ENCODE measurements around the gene COX19.
"Not testable (repeated sequence)": the region's sequence is repeated elsewhere in the genome, so short reads cannot be mapped to it uniquely, and the experiment has no call there.

Gene COX19

DNA sequence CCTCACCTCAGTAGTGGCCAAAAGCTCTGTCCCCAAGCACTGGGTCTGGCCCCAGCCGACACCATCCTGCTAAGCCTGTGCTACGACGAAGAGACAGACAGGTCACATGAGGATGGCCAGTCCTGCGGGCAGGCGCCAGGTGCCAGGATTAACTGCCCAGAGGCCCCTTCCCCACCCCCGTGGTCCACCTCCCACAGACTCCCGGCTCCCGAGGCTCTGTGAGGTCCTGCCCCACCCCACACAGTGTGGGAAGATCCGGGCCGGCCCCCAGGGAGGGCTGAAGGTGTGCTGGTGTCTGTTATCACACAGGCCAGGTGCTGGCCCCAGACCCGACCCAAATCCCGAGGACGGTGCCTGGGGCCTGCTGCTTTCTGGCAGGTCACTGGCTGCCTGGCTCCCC lies 34.9 kb upstream of the COX19 start:
- DNase-seq (ENCODE audit: low spot score) = no peak

DNA sequence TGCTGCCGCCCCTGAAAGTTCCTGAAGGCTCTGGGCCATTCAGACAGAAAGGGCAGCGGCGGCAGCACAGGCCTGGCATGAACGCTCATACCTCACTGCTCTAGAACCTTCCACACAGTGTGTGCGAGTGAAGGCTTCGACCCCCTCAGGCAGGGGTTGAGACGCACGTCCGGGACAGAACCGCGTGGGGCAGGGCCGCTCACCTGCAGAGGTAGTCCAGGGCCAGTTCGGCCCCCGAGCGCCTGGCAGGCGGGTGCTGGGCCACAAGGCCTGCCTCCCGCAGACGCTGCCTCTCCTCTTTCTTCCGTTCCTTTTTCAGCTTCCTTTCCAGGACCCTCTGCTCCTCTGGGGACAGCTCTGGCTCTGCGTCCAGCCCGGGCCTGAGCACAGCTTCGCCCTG lies 34.4 kb upstream of the COX19 start:
- DNase-seq (ENCODE audit: low spot score) = no peak

DNA sequence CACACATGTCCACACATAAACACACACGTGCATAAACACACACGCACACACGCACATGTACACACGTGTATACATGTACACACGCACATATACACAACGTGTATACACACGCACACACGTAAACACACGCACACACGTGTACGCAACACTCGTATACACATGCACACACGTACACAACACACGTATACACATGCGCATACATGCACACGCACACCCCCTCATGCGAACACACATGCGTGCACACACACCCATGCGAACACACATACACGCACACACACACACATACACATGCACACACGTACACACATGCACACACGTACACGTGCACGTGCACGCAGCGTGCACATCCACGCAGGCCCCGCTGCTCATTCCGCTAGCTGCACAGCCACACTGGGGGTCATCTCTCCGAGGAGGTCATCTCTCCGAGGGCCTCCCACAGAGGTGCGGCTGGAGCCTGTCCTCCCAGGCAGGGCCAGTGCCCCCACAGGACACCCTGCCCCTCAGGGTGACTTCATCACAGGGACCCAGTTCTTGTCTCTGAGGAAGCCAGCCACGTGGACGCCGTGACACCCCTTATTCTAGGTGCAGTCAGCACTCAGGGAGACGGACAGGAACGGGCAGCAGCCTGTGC lies 33.5 kb upstream of the COX19 start:
- no peak for DNase-seq (ENCODE audit: low spot score)

DNA sequence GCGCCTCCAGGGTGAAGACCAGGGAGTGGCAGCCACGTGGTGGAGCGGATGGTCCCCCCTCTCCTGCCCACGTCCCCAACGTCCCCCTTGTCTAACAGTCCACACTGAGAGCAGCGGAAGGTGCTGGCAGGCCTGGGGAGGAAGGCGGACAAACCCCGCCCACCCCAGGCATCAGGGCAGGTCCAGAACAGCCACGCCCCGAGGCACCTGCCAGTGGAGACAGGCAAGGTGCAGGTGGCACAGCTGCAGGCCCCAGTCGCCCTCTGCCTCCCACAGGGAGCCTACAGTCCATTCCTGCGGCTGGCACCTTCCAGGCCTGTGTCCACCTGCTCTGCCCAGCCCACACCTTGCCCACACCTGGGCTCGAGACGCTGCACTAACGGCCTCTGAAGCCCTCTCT lies 32.6 kb upstream of the COX19 start:
- DNase-seq (ENCODE audit: low spot score) = no peak

DNA sequence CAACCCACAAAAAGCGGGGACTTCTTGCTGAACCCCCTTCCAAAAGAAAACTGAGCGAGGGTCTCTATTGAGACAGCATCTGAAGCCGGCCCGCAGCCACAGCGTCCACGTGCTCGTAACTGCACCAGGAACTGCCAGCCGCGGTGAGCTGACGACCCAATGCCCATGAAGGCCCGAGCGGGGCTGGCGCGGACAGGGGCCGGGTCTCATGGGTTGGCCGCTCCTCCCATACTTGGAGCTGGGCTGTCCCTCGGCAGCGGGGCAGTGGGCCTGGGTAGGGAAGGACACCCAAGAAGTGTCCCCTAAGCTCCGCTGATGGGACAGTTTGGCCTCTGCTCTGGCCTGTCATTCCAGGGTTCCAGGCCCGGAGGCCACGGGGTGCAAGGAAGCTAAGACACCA lies 30.0 kb upstream of the COX19 start:
- no peak for DNase-seq (ENCODE audit: low spot score)

DNA sequence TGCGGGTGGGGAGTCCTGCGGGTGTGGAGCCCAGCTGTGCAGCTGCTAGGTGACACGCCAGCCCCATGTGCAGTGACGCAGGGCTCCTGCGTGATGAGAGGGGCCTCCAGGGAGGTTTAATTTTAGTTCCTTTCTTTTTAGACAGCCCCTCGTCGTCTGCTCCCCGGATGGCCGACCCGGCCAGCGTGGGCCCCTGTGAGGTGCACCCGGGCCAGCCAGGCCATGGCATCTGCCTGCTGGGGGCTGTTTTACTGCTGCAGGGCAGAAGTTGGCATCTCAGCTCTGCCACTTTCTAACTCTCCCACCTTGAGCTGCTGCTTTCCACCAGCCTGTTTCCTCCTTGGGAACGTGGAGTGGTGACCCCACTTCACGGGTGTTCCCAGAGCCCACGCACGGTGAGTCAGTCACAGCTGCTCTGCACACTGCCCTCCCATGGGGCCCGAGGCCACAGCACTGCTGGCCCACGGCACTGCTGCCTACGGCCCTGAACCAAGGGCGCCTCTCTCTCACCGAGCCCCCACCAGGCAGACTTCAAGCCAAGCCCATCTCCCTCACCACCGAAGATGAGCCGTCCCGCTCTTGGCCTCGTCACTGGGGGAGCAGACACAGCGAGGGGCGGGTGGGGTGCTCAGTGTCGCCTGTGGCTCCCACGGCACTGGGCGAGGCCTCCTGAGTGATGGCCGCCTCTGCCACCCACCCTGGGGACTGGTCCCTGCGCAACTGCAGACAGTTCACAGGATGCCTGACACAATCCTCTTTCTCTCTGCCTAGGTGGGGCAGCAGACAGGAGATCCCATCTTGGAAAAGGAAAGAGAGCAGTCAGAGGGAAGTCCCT lies 28.9 kb upstream of the COX19 start:
- DNase-seq (ENCODE audit: low spot score) = no peak

DNA sequence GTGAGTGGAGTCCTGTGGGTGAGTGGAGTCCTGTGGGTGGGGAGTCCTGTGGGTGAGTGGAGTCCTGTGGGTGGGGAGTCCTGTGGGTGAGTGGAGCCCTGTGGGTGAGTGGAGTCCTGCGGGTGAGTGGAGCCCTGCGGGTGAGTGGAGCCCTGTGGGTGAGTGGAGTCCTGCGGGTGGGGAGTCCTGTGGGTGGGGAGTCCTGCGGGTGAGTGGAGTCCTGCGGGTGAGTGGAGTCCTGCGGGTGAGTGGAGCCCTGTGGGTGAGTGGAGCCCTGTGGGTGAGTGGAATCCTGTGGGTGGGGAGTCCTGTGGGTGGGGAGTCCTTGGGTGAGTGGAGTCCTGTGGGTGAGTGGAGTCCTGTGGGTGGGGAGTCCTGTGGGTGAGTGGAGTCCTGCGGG lies 27.1 kb upstream of the COX19 start:
- DNase-seq (ENCODE audit: low spot score) = not testable (repeated sequence)

DNA sequence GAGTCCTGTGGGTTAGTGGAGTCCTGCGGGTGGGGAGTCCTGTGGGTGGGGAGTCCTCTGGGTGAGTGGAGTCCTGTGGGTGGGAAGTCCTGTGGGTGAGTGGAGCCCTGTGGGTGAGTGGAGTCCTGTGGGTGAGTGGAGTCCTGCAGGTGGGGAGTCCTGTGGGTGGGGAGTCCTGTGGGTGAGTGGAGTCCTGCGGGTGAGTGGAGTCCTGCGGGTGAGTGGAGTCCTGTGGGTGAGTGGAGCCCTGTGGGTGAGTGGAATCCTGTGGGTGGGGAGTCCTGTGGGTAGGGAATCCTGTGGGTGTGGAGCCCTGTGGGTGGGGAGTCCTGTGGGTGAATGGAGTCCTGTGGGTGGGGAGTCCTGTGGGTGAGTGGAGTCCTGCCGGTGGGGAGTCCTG lies 26.7 kb upstream of the COX19 start:
- DNase-seq (ENCODE audit: low spot score) = not testable (repeated sequence)

DNA sequence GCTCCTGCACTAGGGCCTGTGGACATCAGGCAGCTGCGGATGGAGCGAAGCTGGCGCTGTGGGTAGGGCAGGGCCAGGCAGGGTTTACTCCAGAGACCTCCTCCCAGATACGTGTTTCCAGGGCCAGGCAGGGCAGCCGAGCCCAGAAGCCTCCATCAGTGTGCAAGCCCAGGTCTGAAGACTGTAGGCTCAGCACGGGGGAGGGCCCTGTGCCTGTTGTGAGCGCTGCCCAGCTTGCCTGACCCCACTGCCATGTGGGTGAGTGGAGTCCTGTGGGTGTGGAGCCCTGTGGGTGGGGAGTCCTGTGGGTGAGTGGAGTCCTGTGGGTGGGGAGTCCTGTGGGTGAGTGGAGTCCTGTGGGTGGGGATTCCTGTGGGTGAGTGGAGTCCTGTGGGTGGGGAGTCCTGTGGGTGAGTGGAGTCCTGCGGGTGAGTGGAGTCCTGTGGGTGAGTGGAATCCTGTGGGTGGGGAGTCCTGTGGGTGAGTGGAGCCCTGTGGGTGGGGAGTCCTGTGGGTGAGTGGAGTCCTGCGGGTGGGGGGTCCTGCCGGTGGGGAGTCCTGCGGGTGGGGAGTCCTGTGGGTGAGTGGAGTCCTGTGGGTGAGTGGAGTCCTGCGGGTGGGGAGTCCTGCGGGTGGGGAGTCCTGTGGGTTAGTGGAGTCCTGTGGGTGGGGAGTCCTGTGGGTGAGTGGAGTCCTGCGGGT lies 25.9 kb upstream of the COX19 start:
- DNase-seq (ENCODE audit: low spot score) = not testable (repeated sequence)

DNA sequence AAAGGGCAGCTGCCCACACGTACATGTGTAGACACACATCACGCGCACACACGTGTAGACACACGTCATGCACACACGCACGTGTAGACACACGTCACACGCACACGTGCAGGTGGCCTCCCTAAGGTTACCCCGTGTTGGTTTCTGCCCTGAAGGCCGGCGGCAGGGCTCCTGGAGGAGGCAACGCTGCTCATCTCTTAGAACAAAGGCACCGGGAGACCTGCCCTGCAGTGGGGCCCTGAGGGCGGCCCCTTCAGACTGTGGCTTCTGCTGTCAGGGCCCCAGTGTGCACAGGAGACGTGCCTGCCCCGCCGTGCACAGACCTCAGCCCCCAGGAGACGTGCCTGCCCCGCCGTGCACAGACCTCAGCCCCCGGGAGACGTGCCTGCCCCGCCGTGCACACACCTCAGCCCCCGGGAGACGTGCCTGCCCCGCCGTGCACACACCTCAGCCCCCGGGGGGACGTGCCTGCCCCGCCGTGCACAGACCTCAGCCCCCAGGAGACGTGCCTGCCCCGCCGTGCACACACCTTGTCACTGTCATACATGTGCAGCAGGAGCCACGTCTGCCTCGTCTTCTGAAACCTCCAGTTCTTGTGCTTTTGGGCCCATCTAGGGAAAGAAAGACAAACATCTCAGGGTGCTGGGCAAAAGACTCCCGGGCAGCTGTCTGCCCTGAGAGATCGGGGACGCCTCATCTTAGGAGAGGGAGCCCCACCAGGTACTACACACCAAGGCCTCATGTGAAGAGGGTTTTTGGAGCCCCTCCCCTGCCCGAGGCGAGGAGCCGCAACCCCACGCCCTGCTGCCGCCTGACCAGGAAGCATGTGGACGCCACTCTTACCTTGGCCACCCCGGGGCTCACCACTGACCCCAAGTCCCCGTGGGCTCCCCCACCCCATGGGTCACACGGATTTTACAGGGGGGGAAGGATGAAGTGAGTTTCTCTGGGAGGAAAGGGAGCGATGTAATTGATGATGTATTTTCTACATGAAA lies 24.9 kb upstream of the COX19 start:
- no peak for DNase-seq (ENCODE audit: low spot score)

DNA sequence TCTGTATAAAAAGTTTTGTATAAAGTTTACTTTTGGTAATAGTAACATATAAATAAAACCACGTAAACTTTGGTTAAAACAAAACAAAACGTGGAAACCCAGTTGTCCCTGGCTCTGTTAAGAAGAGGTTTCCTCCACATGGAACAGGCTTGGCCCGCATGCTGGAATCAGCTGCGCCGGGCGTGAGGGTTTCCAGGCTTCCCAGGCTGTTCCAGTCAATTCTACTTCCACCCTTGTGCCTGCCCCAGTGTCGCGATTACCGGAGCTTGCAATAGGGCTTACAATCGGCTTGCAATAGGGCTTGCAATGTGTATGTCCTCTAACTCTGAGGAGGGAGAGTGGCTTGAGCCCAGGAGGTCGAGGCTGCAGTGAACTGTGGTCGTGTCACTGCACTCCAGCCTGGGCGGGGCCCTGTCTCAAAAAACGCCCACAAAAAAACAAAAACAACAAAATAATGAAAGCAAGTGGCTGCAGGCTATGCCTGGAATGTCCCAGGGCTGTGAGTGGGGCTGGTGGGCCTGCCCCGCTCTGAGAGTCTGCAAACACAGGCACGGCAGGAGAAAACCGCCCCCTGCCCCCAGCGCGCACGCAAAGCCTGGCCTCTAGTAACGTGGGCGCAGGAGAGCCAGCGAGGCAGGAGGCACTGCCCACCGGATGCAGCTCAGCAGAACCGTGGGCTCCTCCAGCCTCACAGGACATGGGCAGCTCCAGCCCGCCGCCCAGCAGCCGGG lies 24.0 kb upstream of the COX19 start:
- no peak for DNase-seq (ENCODE audit: low spot score)

DNA sequence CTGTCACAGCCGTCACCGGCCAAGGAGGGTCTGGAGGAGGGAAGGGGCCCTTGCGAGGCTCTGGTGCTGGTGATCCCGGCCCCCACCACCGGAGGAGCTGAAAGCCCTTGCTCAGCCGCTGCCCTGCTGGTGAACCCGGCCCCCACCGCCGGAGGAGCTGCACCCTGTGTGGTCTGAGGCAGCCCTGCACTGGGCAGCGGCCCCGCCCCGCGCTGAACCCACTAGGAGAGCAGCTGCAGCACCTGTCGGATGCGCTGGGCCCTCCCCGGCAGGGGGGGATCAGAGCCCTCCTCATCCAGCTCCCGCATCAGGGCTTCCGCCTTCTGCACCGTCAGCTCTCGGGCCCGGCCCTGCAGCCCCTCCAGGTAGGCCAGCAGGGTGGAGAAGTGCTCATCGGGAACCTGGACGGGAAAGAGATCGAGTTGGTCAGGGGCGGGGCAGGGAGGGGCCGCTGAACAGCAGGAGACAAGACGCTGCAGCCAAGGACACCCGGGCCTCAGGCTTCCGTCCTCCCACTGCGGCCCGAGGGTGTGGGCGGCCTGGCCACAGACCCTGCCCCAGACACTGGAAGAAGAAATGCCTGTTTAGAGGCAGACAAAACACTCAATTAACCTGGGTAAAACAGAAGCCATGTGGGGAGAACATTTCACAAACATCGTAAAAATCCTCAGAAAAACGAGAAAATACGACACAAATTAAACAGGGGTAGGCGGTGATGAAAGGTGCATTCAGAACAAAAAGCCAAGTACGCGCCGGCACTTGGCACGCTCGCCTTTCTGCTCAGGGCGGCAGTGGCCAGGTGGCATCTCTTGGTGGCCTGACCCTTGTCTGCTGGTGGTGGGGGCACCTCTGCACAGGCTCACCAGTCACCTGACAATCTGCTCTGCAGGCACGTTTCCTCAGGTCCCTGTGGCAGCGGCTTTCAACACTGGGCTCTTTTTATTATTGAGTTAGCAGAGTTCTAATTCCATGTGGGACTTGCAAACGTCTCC lies 22.4 kb upstream of the COX19 start:
- DNase-seq (ENCODE audit: low spot score) = no peak

DNA sequence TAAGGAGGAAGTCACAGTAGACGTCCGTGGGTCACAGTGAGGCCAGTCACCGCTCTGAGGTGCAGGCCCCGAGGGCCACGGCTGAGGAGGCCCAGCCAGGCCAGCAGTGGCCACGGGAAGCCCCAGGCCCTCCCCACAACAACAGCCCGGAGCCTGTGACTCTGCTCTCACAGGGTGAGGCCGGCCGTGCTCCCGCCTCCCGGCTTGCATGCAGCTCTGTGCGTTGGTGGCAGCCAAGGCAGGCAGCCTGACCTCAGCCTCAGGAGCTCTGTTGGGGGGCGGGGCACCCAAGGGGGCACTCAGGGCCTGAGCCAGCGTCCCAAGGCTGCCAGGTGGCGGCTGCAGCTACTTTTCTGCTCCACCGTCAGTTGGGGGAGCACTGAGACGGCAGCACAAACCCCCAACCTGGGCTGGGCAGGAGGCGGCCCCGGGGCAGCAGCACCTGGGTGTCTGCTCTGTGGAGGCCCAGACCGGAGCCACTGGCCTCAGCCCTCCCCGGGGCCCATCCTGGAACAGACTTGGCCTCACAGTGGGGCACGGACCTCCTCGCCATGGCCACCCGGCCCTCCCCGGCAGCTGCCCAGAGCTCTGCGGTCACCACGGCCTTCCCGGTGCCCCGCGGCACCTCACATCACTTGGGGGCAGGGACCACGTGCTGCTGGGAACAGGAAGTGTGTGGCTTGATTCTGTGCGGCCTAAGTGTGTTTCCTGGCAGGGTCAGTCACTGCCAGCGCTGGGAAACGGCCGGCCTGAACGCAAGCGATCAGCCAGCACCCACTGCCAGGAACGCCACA lies 20.9 kb upstream of the COX19 start:
- no peak for DNase-seq (ENCODE audit: low spot score)

- no peak for DNase-seq (ENCODE audit: low spot score)
These were observed 20.2 kb upstream of the COX19 start for GRCh38 chr7:995571-995970.

- DNase-seq (ENCODE audit: low spot score) = no peak
These were observed 19.4 kb upstream of the COX19 start for GRCh38 chr7:994592-995308.

DNA sequence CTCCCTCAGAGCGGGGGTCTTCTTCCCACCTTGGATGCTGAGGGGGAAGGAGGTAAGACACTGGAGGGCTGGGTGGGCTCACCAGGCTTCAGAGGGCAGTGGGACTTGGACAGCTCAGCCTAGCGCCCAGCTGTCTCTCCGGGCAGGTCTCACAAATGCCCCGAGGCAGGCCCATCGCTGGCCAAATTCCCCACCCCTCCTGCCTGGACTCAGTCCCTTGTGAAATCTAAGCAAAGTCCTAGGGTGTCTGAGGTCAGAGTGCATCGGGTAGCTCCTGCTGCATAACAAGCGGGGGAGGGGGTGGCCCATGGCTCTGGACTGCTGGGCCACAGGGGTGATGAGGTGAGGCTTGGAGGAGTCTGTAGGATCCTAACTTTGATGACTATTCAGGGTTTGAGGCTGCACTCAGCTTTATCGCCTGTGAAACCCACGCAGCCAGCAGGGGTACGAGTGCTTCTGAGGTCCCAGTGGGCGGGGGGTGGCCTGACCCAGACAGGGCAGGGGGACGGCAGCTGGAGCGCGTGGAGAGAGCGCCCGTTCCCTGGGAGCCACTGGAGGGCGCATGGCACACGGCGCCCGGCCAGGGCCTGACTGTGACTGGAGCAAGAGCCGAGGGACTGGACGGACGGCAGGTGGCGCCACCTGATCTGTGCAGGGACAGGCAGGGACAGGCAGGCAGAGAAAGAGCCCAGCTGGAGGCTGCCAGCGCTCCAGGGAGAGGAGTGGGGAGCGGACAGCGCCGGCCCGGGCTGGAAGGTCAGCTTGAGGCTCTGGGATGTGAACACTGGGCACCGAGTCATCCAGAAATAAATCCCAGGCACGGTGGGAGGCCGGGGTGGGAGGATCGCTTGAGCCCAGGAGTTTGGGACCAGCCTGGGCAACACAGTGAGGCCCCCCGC lies 17.6 kb upstream of the COX19 start:
- peak; percentile 97 for DNase-seq (ENCODE audit: low spot score)
